Inferior parietal cortex (tissue), 1 donor: ENCODE measurements around the gene MRPL52.
"Not testable (repeated sequence)": the region's sequence is repeated elsewhere in the genome, so short reads cannot be mapped to it uniquely, and the experiment has no call there.

Experiments
- DNase-seq: peaks from one replicate; pipeline ENCODE4 v3.0.0-alpha.2; 2016; ENCODE audit errors: extremely low spot score

The MRPL52 gene

GRCh38 chr14:22839159-22839779 lies 9.6 kb downstream of the MRPL52 start:
- DNase-seq = no peak

- DNase-seq = no peak
These were observed 11.6 kb downstream of the MRPL52 start for GRCh38 chr14:22841311-22841710.

GRCh38 chr14:22841769-22842168 lies 12.1 kb downstream of the MRPL52 start:
- DNase-seq = no peak

GRCh38 chr14:22842211-22843122 lies 12.8 kb downstream of the MRPL52 start:
- DNase-seq = no peak

GRCh38 chr14:22843123-22843925 lies 13.6 kb downstream of the MRPL52 start:
- DNase-seq = no peak

- DNase-seq = no peak
These were observed 14.8 kb downstream of the MRPL52 start for GRCh38 chr14:22844221-22845102.

- no peak for DNase-seq
These were observed 15.4 kb downstream of the MRPL52 start for GRCh38 chr14:22845103-22845394.

- DNase-seq = no peak
These were observed 16.3 kb downstream of the MRPL52 start for GRCh38 chr14:22845821-22846625.

- no peak for DNase-seq
These were observed 17.2 kb downstream of the MRPL52 start for GRCh38 chr14:22846811-22847307.

- DNase-seq = no peak
These were observed 18.1 kb downstream of the MRPL52 start for GRCh38 chr14:22847661-22848341.

- DNase-seq = no peak
These were observed 18.9 kb downstream of the MRPL52 start for GRCh38 chr14:22848351-22849164.

GRCh38 chr14:22849212-22849819 lies 19.6 kb downstream of the MRPL52 start:
- DNase-seq = no peak

GRCh38 chr14:22850944-22851764 lies 21.5 kb downstream of the MRPL52 start:
- DNase-seq = no peak

GRCh38 chr14:22852178-22852577 lies 22.5 kb downstream of the MRPL52 start:
- not testable (repeated sequence) for DNase-seq

- DNase-seq = no peak
These were observed 22.9 kb downstream of the MRPL52 start for GRCh38 chr14:22852599-22852939.

GRCh38 chr14:22852940-22853767 lies 23.5 kb downstream of the MRPL52 start:
- DNase-seq = peak; percentile 89

GRCh38 chr14:22854296-22854695 lies 24.6 kb downstream of the MRPL52 start:
- DNase-seq = not testable (repeated sequence)
